HepG2 (cell line): ENCODE measurements around the gene RHOT2. TPM values are rescaled to one million over a fixed set of nuclear protein-coding genes. Genes with fewer than 3 reads are reported as not detected.
A peak's percentile ranks its signal among the peaks of the same experiment; 100 is the strongest.

ENCODE experiments used
- ARNT2 ChIP-seq: sonication (generic); formaldehyde crosslinking; IDR thresholded peaks from 2 replicates; pipeline ENCODE4 v1.8.0; 2022; ENCODE audit warnings: mild to moderate bottlenecking, low read depth, missing genetic modification reagents, moderate library complexity
- CC2D1A ChIP-seq: sonication (generic); formaldehyde crosslinking; IDR thresholded peaks from 2 replicates; pipeline ENCODE4 v1.8.1; 2023; ENCODE audit warnings: mild to moderate bottlenecking, missing genetic modification reagents
- FOXK2 ChIP-seq: fragments of 450-650 bp; IDR thresholded peaks from 2 replicates; pipeline ENCODE4 v1.6.1; 2016
- MAZ ChIP-seq, 2 experiments: sonication (generic) in 1 of 2; formaldehyde crosslinking in 1 of 2; IDR thresholded peaks; 2 replicates each; pipeline versions ENCODE4 v1.5.0 to v1.6.1; 2012 to 2020; ENCODE audit warnings: low read depth in 2 of 2, mild to moderate bottlenecking in 2 of 2, borderline replicate concordance in 1 of 2, improper control_type of control experiment in 1 of 2, low read length in 1 of 2, missing genetic modification reagents in 1 of 2, moderate library complexity in 1 of 2
- NFE2L1 ChIP-seq: sonication (generic); formaldehyde crosslinking; IDR thresholded peaks from 2 replicates; pipeline ENCODE4 v1.4.0; 2020; ENCODE audit warnings: missing genetic modification reagents, mild to moderate bottlenecking, borderline replicate concordance
- PBX2 ChIP-seq: IDR thresholded peaks from 2 replicates; pipeline ENCODE4 v1.6.1; 2016; ENCODE audit warnings: control low read depth
- PITX1 ChIP-seq: sonication (generic); formaldehyde crosslinking; IDR thresholded peaks from 2 replicates; pipeline ENCODE4 v1.5.1; 2020; ENCODE audit warnings: mild to moderate bottlenecking, missing genetic modification reagents
- RCOR2 ChIP-seq: IDR thresholded peaks from 2 replicates; pipeline ENCODE4 v1.6.1; 2016; ENCODE audit warnings: missing biosample characterization, missing genetic modification reagents
- SNAPC5 ChIP-seq: sonication (generic); formaldehyde crosslinking; IDR thresholded peaks from 2 replicates; pipeline ENCODE4 v1.8.1; 2023; ENCODE audit warnings: mild to moderate bottlenecking, missing genetic modification reagents, borderline replicate concordance
- SP5 ChIP-seq: IDR thresholded peaks from 2 replicates; pipeline ENCODE4 v1.6.1; 2016; ENCODE audit warnings: low read depth, borderline replicate concordance
- SPEN ChIP-seq: sonication (generic); formaldehyde crosslinking; IDR thresholded peaks from 2 replicates; pipeline ENCODE4 v1.5.1; 2020; ENCODE audit warnings: low read depth, mild to moderate bottlenecking, missing genetic modification reagents
- ZNF318 ChIP-seq: sonication (generic); formaldehyde crosslinking; IDR thresholded peaks from 2 replicates; pipeline ENCODE4 v1.4.0; 2020; ENCODE audit warnings: mild to moderate bottlenecking, missing genetic modification reagents
- ZNF367 ChIP-seq: sonication (generic); formaldehyde crosslinking; IDR thresholded peaks from 2 replicates; pipeline ENCODE4 v1.4.0; 2020; ENCODE audit warnings: missing genetic modification reagents, borderline replicate concordance
- ZNF441 ChIP-seq: sonication (generic); formaldehyde crosslinking; IDR thresholded peaks from 2 replicates; pipeline ENCODE4 v1.7.0; 2021; ENCODE audit warnings: missing genetic modification reagents, borderline replicate concordance
- ZNF747 ChIP-seq: sonication (generic); formaldehyde crosslinking; IDR thresholded peaks from 2 replicates; pipeline ENCODE4 v1.8.1; 2023; ENCODE audit warnings: missing genetic modification reagents, mild to moderate bottlenecking, borderline replicate concordance
- ZNF788 ChIP-seq: sonication (generic); formaldehyde crosslinking; IDR thresholded peaks from 2 replicates; pipeline ENCODE4 v1.5.0; 2020; ENCODE audit warnings: mild to moderate bottlenecking, missing genetic modification reagents, borderline replicate concordance
- polyA plus RNA-seq, 8 experiments: library from polyadenylated mRNA; depleted of rRNA in 3 of 8; stranded (reverse) in 7 of 8; unstranded in 1 of 8; fragments of >200 nt; fragmentation: Illumina TruSeq in 4 of 8; extraction: Trizol in 4 of 8; gene quantifications; 2 replicates each; pipeline versions ENCODE4 v1.2.1 to v1.2.3, GENCODE V29; 2011 to 2016; ENCODE audit warnings: low read depth in 4 of 8, missing spikeins in 1 of 8, mixed read lengths in 1 of 8; ENCODE audit not compliant: insufficient read depth in 1 of 8
- total RNA-seq, 5 experiments: library from RNA; depleted of rRNA; stranded (reverse); fragments of >200 nt; fragmentation: Illumina TruSeq; extraction: Trizol; gene quantifications; 2 replicates each; pipeline ENCODE4 v1.2.3, GENCODE V29; 2016; ENCODE audit warnings: low read depth in 1 of 5
- TF ChIP-seq, protein P1 (sequence below): sonication (generic); formaldehyde crosslinking; IDR thresholded peaks from 2 replicates; pipeline ENCODE4 v1.4.0; 2020; ENCODE audit warnings: missing genetic modification reagents

RHOT2 gene
- total and polyA plus RNA-seq, 2 of the 13 experiments (the other 11 are each of a cell fraction or from before 2014, with no cell fraction given), result 63.6 to 76.9 TPM

GRCh38 chr16:714558-715476 lies 46.9 kb downstream of the RHOT2 start, which contains the start of gene METRN (continued):
- no peak for TF ChIP-seq ZNF318 (CRISPR knock-in tag)
- no peak for TF ChIP-seq MAZ (IDR thresholded peaks at IDR 0.05; ENCODE audit: borderline replicate concordance, low read depth, low read length)
- TF ChIP-seq MAZ (CRISPR knock-in tag; IDR thresholded peaks at IDR 0.05; ENCODE audit: low read depth), result peak; percentile 47; the same call in 1 of the 2 replicates
- no peak for TF ChIP-seq CC2D1A (CRISPR knock-in tag)
- peak; percentile 47; the same call in 1 of the 2 replicates for TF ChIP-seq SP5
- TF ChIP-seq NFE2L1, result no peak
- TF ChIP-seq ZNF788 (CRISPR knock-in tag), result no peak; the same call in 1 of the 2 replicates
- 0 out of 2 replicates have a peak, but pooled peaks have one; percentile 29 for TF ChIP-seq ZNF747
- no peak for TF ChIP-seq ARNT2 (CRISPR knock-in tag)
- TF ChIP-seq ZNF441 (CRISPR knock-in tag), result no peak
- no peak for TF ChIP-seq PBX2
- no peak for TF ChIP-seq RCOR2 (CRISPR knock-in tag)
- TF ChIP-seq ZNF367 (CRISPR knock-in tag), result no peak
- no peak for TF ChIP-seq SPEN
- peak; percentile 48; the same call in 1 of the 2 replicates for TF ChIP-seq PITX1 (CRISPR knock-in tag)
- TF ChIP-seq, protein P1, sequence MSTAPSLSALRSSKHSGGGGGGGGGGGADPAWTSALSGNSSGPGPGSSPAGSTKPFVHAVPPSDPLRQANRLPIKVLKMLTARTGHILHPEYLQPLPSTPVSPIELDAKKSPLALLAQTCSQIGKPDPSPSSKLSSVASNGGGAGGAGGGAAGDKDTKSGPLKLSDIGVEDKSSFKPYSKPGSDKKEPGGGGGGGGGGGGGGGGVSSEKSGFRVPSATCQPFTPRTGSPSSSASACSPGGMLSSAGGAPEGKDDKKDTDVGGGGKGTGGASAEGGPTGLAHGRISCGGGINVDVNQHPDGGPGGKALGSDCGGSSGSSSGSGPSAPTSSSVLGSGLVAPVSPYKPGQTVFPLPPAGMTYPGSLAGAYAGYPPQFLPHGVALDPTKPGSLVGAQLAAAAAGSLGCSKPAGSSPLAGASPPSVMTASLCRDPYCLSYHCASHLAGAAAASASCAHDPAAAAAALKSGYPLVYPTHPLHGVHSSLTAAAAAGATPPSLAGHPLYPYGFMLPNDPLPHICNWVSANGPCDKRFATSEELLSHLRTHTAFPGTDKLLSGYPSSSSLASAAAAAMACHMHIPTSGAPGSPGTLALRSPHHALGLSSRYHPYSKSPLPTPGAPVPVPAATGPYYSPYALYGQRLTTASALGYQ (CRISPR knock-in tag), result no peak
- no peak for TF ChIP-seq SNAPC5 (CRISPR knock-in tag)
- TF ChIP-seq FOXK2, result no peak
